ENCODE measurements around the gene FRS2. TPM values are rescaled to one million over a fixed set of nuclear protein-coding genes. Genes with fewer than 3 reads are reported as not detected.
A peak's percentile ranks its signal among the peaks of the same experiment; 100 is the strongest.

Gene FRS2
- total RNA-seq, 1 donor from 2014 or later, result 45.5 TPM

- Mint-ChIP-seq H3K27ac (ENCODE audit: unreplicated experiment) (no peak overlapping the region), H3K27me3 (ENCODE audit: unreplicated experiment) (no peaks in the 10 kb centered on the region), H3K36me3 (ENCODE audit: unreplicated experiment) (no peaks in the 10 kb centered on the region), H3K9me3 (ENCODE audit: unreplicated experiment) (no peaks in the 10 kb centered on the region), H3K4me3 (ENCODE audit: unreplicated experiment) (no peak overlapping the region), H3K4me1 (ENCODE audit: unreplicated experiment) (peaks cover 66% of the 10 kb centered on the region)
- no peak for DNase-seq (ENCODE audit: extremely low spot score, unreplicated experiment)
- TF ChIP-seq CTCF (IDR thresholded peaks at IDR 0.05), result no peak
These were observed 41.5 kb downstream of the FRS2 start for GRCh38 chr12:69511469-69512267.

GRCh38 chr12:69512820-69513219, 42.6 kb downstream of the FRS2 start:
- no peaks in the 10 kb centered on the region for H3K27me3 Mint-ChIP-seq (ENCODE audit: unreplicated experiment)
- no peaks in the 10 kb centered on the region for H3K36me3 Mint-ChIP-seq (ENCODE audit: unreplicated experiment)
- H3K9me3 Mint-ChIP-seq (ENCODE audit: unreplicated experiment), result no peaks in the 10 kb centered on the region
- H3K4me3 Mint-ChIP-seq (ENCODE audit: unreplicated experiment), result no peak overlapping the region
- TF ChIP-seq CTCF (IDR thresholded peaks at IDR 0.05), result no peak
- H3K27ac Mint-ChIP-seq (ENCODE audit: unreplicated experiment), result peak overlapping the region; percentile 64
- peaks cover 61% of the 10 kb centered on the region for H3K4me1 Mint-ChIP-seq (ENCODE audit: unreplicated experiment)
- no peak for DNase-seq (ENCODE audit: extremely low spot score, unreplicated experiment)

DNA sequence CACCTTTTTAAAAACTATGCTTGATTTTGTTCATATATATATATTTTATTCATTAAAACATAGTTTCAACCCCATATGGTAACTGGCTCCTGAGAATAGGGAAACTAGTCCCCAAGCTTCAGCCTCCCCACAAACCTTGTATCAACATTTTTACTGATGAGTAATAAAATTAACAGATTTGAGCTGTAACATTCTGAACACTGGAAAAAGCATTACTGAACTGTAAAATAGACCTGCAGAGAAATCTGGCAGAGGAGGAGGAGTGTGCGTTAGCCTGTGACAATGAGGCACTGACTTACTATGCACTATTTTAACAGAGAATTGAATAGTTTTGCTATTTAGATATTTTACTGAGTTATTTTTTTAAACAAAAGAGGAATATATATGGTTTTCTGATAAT, 43.1 kb downstream of the FRS2 start:
- TF ChIP-seq CTCF (IDR thresholded peaks at IDR 0.05), result no peak
- Mint-ChIP-seq H3K36me3 (ENCODE audit: unreplicated experiment) (no peaks in the 10 kb centered on the region), H3K27ac (ENCODE audit: unreplicated experiment) (peak overlapping the region; percentile 64), H3K4me3 (ENCODE audit: unreplicated experiment) (no peak overlapping the region), H3K4me1 (ENCODE audit: unreplicated experiment) (peaks cover 61% of the 10 kb centered on the region), H3K27me3 (ENCODE audit: unreplicated experiment) (no peaks in the 10 kb centered on the region), H3K9me3 (ENCODE audit: unreplicated experiment) (no peaks in the 10 kb centered on the region)
- DNase-seq (ENCODE audit: extremely low spot score, unreplicated experiment), result no peak

- peaks cover 56% of the 10 kb centered on the region for H3K4me1 Mint-ChIP-seq (ENCODE audit: unreplicated experiment)
- H3K36me3 Mint-ChIP-seq (ENCODE audit: unreplicated experiment), result no peaks in the 10 kb centered on the region
- no peak for DNase-seq (ENCODE audit: extremely low spot score, unreplicated experiment)
- TF ChIP-seq CTCF (IDR thresholded peaks at IDR 0.05), result no peak
- H3K27me3 Mint-ChIP-seq (ENCODE audit: unreplicated experiment), result no peaks in the 10 kb centered on the region
- H3K4me3 Mint-ChIP-seq (ENCODE audit: unreplicated experiment), result no peak overlapping the region
- peak overlapping the region; percentile 63 for H3K27ac Mint-ChIP-seq (ENCODE audit: unreplicated experiment)
- no peaks in the 10 kb centered on the region for H3K9me3 Mint-ChIP-seq (ENCODE audit: unreplicated experiment)
These were observed 43.9 kb downstream of the FRS2 start for GRCh38 chr12:69514111-69514510.

DNA sequence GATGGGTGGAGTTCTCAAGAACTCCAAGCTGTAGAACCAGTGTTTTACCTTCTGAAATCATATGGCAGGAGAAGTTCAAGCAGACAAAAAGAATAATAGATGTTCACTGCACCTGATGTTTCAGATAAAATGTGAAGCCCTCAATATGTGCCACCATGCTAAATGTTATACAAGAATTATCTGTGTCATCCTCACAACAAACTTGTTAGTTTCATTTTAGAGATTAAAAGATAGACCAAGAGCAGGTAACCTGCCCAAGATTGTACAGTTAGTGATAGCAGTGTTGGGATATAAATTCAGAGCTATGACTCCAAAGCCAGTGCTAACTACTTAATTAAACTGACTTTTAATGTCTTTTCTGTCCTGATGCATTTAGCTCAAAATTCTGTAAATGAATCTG, 44.7 kb downstream of the FRS2 start:
- no peak overlapping the region for H3K4me3 Mint-ChIP-seq (ENCODE audit: unreplicated experiment)
- H3K4me1 Mint-ChIP-seq (ENCODE audit: unreplicated experiment), result peaks cover 51% of the 10 kb centered on the region
- H3K36me3 Mint-ChIP-seq (ENCODE audit: unreplicated experiment), result no peaks in the 10 kb centered on the region
- H3K27me3 Mint-ChIP-seq (ENCODE audit: unreplicated experiment), result no peaks in the 10 kb centered on the region
- no peaks in the 10 kb centered on the region for H3K9me3 Mint-ChIP-seq (ENCODE audit: unreplicated experiment)
- DNase-seq (ENCODE audit: extremely low spot score, unreplicated experiment), result no peak
- H3K27ac Mint-ChIP-seq (ENCODE audit: unreplicated experiment), result peak overlapping the region; percentile 66
- TF ChIP-seq CTCF (IDR thresholded peaks at IDR 0.05), result no peak
